Esophagus squamous epithelium (tissue), 4 donors: ENCODE data around the gene COL23A1.

Experiments used
- POLR2A ChIP-seq, 4 donors: fragments of 450-650 bp; IDR thresholded peaks; one replicate each; pipeline ENCODE4 v1.6.1; 2017; ENCODE audit warnings: antibody characterized with exemption in 4 of 4, mild to moderate bottlenecking in 4 of 4, moderate library complexity in 3 of 4
- TF ChIP-seq, protein P1 (sequence below), 6 experiments: fragments of 450-650 bp in 4 of 6; fragments of 200-600 bp in 2 of 6; sonication (generic) in 2 of 6; IDR thresholded peaks; one replicate each; pipeline ENCODE4 v1.5.1; 2016 to 2019; ENCODE audit warnings: antibody characterized with exemption in 6 of 6, mild to moderate bottlenecking in 4 of 6, moderate library complexity in 4 of 6

DNA sequence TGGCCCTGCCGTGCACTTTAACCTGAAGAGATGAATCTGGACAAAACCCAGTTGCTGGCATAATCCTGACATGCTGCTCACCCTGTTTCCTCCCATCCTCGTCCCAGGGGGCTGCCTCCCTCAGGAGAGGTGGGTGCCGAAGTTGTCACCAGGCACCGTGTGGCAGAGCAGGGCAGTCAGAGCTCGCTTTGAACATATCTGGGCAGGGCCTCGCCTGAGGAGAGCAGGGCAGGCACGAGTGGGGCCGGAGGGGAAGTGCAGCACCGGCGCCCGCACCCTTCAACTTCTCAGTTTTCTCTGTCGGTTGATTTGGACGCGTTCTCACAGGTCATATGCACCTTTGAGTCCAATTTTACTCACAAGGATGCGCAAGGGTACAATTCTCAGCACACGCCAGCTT lies 216.5 kb downstream of the COL23A1 start:
- TF ChIP-seq POLR2A (IDR thresholded peaks at IDR 0.05) = no peak
- TF ChIP-seq, protein P1, sequence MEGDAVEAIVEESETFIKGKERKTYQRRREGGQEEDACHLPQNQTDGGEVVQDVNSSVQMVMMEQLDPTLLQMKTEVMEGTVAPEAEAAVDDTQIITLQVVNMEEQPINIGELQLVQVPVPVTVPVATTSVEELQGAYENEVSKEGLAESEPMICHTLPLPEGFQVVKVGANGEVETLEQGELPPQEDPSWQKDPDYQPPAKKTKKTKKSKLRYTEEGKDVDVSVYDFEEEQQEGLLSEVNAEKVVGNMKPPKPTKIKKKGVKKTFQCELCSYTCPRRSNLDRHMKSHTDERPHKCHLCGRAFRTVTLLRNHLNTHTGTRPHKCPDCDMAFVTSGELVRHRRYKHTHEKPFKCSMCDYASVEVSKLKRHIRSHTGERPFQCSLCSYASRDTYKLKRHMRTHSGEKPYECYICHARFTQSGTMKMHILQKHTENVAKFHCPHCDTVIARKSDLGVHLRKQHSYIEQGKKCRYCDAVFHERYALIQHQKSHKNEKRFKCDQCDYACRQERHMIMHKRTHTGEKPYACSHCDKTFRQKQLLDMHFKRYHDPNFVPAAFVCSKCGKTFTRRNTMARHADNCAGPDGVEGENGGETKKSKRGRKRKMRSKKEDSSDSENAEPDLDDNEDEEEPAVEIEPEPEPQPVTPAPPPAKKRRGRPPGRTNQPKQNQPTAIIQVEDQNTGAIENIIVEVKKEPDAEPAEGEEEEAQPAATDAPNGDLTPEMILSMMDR (IDR thresholded peaks at IDR 0.05) = no peak
